ENCODE measurements around the gene TTC8. TPM values are rescaled to one million over a fixed set of nuclear protein-coding genes. Genes with fewer than 3 reads are reported as not detected.

The TTC8 gene
- total RNA-seq, 3 donors from 2014 or later: 18.9 to 58.2 (median 44.6) TPM

GRCh38 chr14:88848571-88848970 is 24.1 kb downstream of the TTC8 start:
- no peaks in the 10 kb centered on the region for H3K4me1 ChIP-seq
- intact Hi-C loops (cut with DNase I; ENCODE audit: low total_unique reads): no loop called here
- no peaks in the 10 kb centered on the region for H3K27me3 ChIP-seq
- no peaks in the 10 kb centered on the region for H3K36me3 ChIP-seq
- H3K9me3 ChIP-seq: no peaks in the 10 kb centered on the region
- no peak overlapping the region for H3K27ac ChIP-seq
- no peak for DNase-seq (ENCODE audit: low spot score in 2 of 2)
- no peak overlapping the region for H3K4me3 ChIP-seq
- TF ChIP-seq POLR2AphosphoS5 (IDR thresholded peaks at IDR 0.05) (no peak), POLR2A (IDR thresholded peaks at IDR 0.05) (no peak), CTCF (IDR thresholded peaks at IDR 0.05) (no peak)

- Histone ChIP-seq H3K4me1 (no peaks in the 10 kb centered on the region), H3K4me3 (no peak overlapping the region), H3K9me3 (no peaks in the 10 kb centered on the region), H3K27ac (no peak overlapping the region), H3K27me3 (no peaks in the 10 kb centered on the region), H3K36me3 (no peaks in the 10 kb centered on the region)
- no peak for DNase-seq (ENCODE audit: low spot score in 2 of 2)
- TF ChIP-seq POLR2AphosphoS5 (IDR thresholded peaks at IDR 0.05) (no peak), POLR2A (IDR thresholded peaks at IDR 0.05) (no peak), CTCF (IDR thresholded peaks at IDR 0.05) (no peak)
- intact Hi-C loops (cut with DNase I; ENCODE audit: low total_unique reads): no loop called here
Measured at GRCh38 chr14:88849716-88850115, 25.3 kb downstream of the TTC8 start.

- H3K27me3 ChIP-seq: no peaks in the 10 kb centered on the region
- intact Hi-C loops (cut with DNase I; ENCODE audit: low total_unique reads): no loop called here
- DNase-seq (ENCODE audit: low spot score in 2 of 2): no peak
- no peaks in the 10 kb centered on the region for H3K4me1 ChIP-seq
- TF ChIP-seq CTCF (IDR thresholded peaks at IDR 0.05) (no peak), POLR2A (IDR thresholded peaks at IDR 0.05) (no peak), POLR2AphosphoS5 (IDR thresholded peaks at IDR 0.05) (no peak)
- H3K9me3 ChIP-seq: no peaks in the 10 kb centered on the region
- H3K4me3 ChIP-seq: no peak overlapping the region
- no peaks in the 10 kb centered on the region for H3K36me3 ChIP-seq
- H3K27ac ChIP-seq: no peak overlapping the region
Measured at GRCh38 chr14:88851587-88851986, 27.1 kb downstream of the TTC8 start.

GRCh38 chr14:88852632-88853031 is 28.2 kb downstream of the TTC8 start:
- H3K27ac ChIP-seq: no peak overlapping the region

GRCh38 chr14:88853129-88853528 is 28.7 kb downstream of the TTC8 start:
- intact Hi-C loops (cut with DNase I; ENCODE audit: low total_unique reads): no loop called here
- no peak overlapping the region for H3K27ac ChIP-seq

More at GRCh38 chr14:88852632-88853031, 28.2 kb downstream of the TTC8 start:
- TF ChIP-seq CTCF (IDR thresholded peaks at IDR 0.05) (no peak), POLR2A (IDR thresholded peaks at IDR 0.05) (no peak), POLR2AphosphoS5 (IDR thresholded peaks at IDR 0.05) (no peak)
- Histone ChIP-seq H3K9me3 (no peaks in the 10 kb centered on the region), H3K4me3 (no peak overlapping the region), H3K36me3 (no peaks in the 10 kb centered on the region), H3K27me3 (no peaks in the 10 kb centered on the region), H3K4me1 (no peaks in the 10 kb centered on the region)
- DNase-seq (ENCODE audit: low spot score in 2 of 2): no peak
- intact Hi-C loops (cut with DNase I; ENCODE audit: low total_unique reads): no loop called here

More at GRCh38 chr14:88853129-88853528, 28.7 kb downstream of the TTC8 start:
- TF ChIP-seq POLR2AphosphoS5 (IDR thresholded peaks at IDR 0.05) (no peak), POLR2A (IDR thresholded peaks at IDR 0.05) (no peak), CTCF (IDR thresholded peaks at IDR 0.05) (no peak)
- Histone ChIP-seq H3K27me3 (no peaks in the 10 kb centered on the region), H3K9me3 (no peaks in the 10 kb centered on the region), H3K4me3 (no peak overlapping the region), H3K4me1 (no peaks in the 10 kb centered on the region), H3K36me3 (no peaks in the 10 kb centered on the region)
- DNase-seq (ENCODE audit: low spot score in 2 of 2): no peak
